Measurements from ENCODE around the gene RUFY1.

RUFY1 gene

DNA sequence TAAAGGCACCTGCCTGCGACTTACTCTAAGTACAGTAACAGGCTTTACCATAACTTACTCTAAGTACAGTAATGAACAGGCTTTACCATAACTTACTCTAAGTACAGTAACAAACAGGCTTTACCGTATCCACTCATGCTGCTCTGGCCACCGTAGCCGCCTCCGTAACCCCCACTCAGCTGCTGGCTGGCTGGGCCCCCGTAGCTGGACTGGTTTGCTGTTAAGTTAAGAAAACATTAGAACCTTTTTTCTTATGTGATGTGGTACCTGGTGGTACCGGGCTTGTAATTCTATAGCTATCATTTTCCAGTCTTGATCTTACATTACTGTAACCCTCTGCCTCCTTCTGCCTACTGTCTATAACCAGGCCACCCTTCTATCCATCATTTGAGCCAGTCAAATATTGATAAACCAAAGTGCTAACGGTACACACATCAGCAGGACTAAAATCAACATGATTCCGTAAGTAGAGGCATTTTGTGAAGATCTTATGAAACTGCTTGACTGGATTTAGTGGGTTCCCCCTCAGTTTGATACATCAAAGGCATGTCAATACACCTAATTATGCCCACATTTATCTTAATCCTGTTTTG is 65.7 kb downstream of the RUFY1 start:
- no peak for TF ChIP-seq CTCF (IDR thresholded peaks at IDR 0.05; ENCODE audit: control insufficient read depth, insufficient read depth, low read depth, low read length, missing control alignments)

DNA sequence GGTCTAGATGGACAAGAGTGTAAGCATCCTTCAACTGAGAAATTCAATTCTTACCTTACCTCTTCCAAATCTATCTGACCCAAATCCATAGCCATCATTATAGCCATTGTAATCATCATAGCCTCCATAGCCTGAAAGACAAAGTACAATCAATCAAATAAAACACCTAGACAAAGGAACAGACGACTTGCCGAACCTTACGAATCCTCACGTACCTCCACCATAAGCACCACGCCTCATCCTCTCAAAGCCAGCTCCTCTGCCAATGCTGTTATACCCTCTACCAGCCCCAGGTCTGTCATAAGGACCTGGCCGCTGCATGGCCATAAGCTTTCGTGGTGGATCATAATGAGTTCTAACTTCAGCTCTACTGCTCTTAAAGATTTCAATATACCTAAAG is 67.6 kb downstream of the RUFY1 start:
- DNase-seq (ENCODE audit: low read depth), result no peak
- no peak for TF ChIP-seq CTCF (IDR thresholded peaks at IDR 0.05; ENCODE audit: control insufficient read depth, insufficient read depth, low read depth, low read length, missing control alignments)
- no peak overlapping the region for H3K4me3 ChIP-seq (ENCODE audit: control insufficient read depth, low read depth, low read length)

More for the DNA sequence above, 65.7 kb downstream of the RUFY1 start:
- H3K4me3 ChIP-seq (ENCODE audit: control insufficient read depth, low read depth, low read length), result no peak overlapping the region
- no peak for DNase-seq (ENCODE audit: low read depth)

DNA sequence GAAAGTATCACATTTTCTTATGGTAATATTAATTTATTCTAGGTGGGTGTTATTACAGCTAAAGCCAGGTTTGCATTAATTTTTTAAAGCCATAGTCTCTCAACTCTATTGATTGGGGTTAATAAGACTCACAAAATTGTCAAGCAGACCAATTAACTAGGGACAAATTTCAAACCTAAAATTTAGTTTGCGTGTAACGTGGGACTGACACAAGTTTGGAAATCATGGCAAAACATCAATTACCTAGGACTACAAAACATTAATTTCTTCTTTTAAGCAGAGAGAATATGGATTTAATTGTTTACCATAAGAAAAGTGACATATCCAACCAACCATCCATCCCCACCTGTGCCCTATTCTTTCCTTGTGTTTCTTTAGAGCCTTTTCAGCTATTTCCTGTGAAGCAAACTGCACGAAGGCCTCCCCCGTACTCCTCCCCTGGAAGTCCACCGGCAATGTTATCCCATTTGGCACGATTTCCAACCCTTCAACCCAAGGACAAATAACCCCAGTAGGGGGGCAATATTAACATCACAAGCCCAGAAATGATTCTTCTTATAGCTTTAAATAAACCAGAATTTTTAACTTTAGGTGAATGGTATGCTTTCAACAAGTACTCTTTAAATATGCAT is 68.7 kb downstream of the RUFY1 start:
- H3K4me3 ChIP-seq (ENCODE audit: control insufficient read depth, low read depth, low read length), result peak overlapping the region; percentile 42

DNA sequence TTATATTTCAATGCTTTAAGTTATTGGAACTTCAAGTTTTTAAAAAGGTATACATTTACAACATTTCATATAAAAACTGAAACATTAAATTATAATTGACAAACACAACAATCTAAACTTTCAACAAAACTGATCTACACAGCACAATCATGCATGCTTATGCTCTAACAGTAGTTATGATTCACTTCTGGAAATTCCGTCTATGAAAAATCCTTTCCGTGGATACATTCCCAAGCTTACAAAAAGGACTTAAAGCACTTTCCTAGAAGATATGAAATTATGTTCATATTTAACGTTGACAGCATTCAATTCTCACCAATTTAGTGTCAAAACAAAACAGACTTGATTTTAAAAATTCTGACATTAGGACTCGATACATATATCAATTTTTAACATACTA is 69.4 kb downstream of the RUFY1 start:
- TF ChIP-seq CTCF (IDR thresholded peaks at IDR 0.05; ENCODE audit: control insufficient read depth, insufficient read depth, low read depth, low read length, missing control alignments), result no peak
- no peak for DNase-seq (ENCODE audit: low read depth)
- peak overlapping the region; percentile 9; the same call in 1 of the 2 replicates for H3K4me3 ChIP-seq (ENCODE audit: control insufficient read depth, low read depth, low read length)

More for the DNA sequence above, 68.7 kb downstream of the RUFY1 start:
- TF ChIP-seq CTCF (IDR thresholded peaks at IDR 0.05; ENCODE audit: control insufficient read depth, insufficient read depth, low read depth, low read length, missing control alignments), result no peak
- no peak for DNase-seq (ENCODE audit: low read depth)

DNA sequence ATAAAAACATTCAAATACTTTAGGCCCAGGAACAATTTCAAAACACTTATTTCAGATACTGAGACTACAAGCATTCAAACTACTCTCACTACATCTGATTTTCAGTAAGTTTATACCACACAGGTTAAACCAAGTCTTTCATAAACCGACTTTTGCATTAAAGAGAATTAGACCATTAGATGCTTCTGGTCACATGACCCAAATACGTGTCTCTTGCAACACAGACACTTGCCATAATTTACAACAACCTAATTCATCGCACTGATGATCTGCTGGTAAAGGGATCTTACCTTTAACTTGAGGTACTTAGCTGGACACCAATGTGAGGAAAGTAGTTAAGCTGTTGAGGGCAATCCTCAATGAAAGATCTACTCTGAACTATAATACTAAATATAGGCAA is 69.9 kb downstream of the RUFY1 start:
- H3K4me3 ChIP-seq (ENCODE audit: control insufficient read depth, low read depth, low read length), result peak overlapping the region; percentile 63
- no peak for TF ChIP-seq CTCF (IDR thresholded peaks at IDR 0.05; ENCODE audit: control insufficient read depth, insufficient read depth, low read depth, low read length, missing control alignments)
- no peak for DNase-seq (ENCODE audit: low read depth)

DNA sequence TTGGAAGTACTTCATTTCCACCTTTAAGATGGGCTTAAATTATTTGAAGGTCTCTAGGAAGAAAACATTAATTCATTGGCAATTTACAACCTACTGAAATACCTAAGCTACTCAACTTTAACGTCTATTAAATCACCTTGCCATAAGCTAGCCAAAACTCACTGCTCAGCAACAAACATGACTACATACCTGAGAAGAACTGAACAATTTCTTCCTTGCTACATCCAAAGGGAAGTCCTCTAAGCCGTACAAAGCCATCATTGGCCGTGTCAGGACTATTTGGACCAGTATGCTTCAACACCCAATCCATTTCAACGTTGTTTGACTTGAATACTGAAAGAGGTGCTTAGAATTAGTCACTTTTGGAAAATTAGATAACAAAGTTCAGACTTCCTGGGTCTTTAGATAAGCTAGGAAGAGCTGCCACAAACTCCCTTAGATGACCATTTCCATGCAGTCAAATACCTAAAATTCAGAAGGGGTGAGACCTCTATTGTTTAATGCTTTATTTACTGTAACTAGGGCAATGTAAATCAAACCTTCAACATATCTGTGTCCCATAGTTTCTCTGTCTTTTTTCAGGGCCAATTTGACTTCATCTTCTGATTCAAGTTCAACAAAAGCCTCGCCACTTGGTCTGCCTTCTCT is 70.5 kb downstream of the RUFY1 start:
- H3K4me3 ChIP-seq (ENCODE audit: control insufficient read depth, low read depth, low read length), result peak overlapping the region; percentile 63
- TF ChIP-seq CTCF (IDR thresholded peaks at IDR 0.05; ENCODE audit: control insufficient read depth, insufficient read depth, low read depth, low read length, missing control alignments), result no peak
- no peak for DNase-seq (ENCODE audit: low read depth)
